Ureter (tissue), 1 donor: ENCODE results near the gene CRYBG3. TPM values are rescaled to one million over a fixed set of nuclear protein-coding genes. Genes with fewer than 3 reads are reported as not detected.

Experiments
- DNase-seq: peaks from one replicate; pipeline ENCODE4 v3.0.0-alpha.2; 2020; ENCODE audit warnings: low spot score
- total RNA-seq: library from RNA; stranded (reverse); gene quantifications from one replicate; pipeline ENCODE4 v1.2.4, GENCODE V29; 2023
- donor health status: DM: yes; HTN: yes; CAD: no.

CRYBG3 gene
- total RNA-seq, 1 donor from 2014 or later, result 37.7 TPM

GRCh38 chr3:97971679-97972567, 150.1 kb downstream of the CRYBG3 start, which contains the start of gene RIOX2:
Gene RIOX2, minus strand, starts transcription at chr3:97972431. Its CDS starts 4,838 bp downstream, at chr3:97967593.
- DNase-seq, result peak; percentile 79

GRCh38 chr3:97972976-97973375, 151.2 kb downstream of the CRYBG3 start:
- no peak for DNase-seq

DNA sequence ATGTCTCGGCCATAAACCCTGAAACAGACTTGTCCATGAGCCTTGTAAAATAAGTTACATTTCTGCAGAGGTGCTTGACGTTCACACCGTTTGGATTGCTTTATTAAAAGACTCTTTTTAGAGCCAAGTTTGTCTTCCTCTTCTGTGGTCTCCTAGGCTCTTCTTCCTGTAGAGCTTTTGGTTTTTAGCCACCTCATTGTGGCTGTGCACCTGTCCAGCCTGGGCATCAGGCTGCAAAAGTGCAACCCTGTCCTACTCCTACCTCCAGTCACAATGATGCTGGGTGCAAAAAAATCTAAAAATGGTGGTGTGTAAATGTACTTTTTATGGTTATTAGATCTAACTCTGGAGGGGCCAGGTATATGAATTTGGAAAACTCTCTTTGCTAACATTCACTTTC, 153.2 kb downstream of the CRYBG3 start:
- no peak for DNase-seq

DNA sequence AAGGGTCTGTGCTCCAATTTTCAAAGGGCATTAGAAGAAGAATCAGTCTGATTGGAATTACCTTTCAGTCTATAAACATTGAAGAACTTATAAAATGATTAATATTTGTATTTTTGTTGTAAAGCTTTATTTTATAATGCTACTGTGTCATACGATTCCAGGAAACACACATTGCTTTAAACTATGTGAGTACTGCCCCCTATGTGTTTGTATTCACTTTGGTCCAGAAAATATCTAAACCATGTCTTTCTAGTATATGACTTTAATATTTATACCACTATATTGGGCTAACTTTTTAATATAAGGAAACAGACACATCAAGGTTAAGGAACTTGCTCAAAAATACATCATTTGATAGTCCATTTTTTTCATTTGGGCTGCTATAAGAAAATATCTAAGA, 153.7 kb downstream of the CRYBG3 start:
- no peak for DNase-seq

GRCh38 chr3:97979610-97980009, 157.8 kb downstream of the CRYBG3 start:
- DNase-seq, result no peak

DNA sequence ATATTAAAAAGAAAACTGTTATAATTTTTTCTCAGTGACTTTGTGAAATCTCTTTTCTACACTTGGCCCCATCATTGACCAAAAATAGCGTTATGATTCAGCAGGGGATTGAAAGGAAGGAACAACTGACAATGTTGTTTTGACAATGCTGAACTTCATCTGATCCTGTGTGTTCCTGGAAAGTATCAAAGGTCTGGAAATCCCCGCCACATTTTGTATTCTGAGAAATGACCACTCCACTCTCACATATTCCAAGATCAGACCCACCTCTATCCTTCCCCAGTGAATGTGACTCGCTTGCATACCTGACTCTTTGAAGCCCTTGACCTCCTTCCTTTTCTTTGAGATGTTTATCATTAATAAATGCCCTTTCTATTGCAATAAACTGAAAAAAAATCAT, 160.1 kb downstream of the CRYBG3 start:
- DNase-seq, result no peak

DNA sequence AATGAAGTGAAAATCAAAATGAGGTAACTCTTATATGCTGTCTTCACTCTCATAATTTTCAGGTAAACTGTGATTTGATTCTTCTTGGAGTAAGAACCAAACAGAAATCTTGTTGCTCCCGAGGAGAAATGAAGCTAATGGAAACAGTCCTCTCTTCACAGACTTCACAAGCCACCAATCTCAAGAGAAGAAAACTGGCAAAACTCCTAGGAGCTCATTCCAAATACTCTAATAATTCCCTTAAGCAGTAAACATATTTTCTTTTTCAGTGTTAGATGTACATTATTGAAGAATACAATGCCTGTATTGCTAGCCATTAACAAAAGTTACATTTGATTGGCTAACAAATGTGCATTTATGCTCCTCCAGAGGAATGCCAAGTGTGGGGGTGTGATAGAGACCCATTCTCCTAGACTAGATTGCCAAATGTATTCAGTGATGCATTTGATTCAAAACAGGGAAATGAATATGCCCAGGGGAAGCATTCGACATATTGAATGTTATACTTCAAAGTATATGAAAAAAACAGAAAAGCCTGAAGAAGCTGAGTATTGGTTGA, 162.2 kb downstream of the CRYBG3 start:
- DNase-seq, result no peak

DNA sequence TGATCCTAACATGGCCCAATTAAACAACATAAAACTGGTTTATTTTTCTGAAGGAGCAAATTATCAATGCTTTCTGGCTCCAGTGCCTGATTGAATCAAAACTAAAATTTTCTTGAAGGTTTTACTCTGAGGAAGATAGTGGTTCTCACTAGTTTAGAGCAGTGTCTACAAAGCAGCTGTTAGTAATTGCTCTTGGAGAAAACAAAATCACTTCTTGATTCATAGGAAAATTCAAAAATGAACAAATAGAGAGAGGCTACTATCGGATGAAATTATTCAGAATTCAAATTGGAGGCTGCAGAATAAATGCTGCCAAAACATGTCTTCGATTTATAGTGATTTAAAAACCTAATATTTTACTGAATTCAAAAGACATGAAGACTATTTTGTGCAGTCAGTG, 165.5 kb downstream of the CRYBG3 start:
- no peak for DNase-seq

DNA sequence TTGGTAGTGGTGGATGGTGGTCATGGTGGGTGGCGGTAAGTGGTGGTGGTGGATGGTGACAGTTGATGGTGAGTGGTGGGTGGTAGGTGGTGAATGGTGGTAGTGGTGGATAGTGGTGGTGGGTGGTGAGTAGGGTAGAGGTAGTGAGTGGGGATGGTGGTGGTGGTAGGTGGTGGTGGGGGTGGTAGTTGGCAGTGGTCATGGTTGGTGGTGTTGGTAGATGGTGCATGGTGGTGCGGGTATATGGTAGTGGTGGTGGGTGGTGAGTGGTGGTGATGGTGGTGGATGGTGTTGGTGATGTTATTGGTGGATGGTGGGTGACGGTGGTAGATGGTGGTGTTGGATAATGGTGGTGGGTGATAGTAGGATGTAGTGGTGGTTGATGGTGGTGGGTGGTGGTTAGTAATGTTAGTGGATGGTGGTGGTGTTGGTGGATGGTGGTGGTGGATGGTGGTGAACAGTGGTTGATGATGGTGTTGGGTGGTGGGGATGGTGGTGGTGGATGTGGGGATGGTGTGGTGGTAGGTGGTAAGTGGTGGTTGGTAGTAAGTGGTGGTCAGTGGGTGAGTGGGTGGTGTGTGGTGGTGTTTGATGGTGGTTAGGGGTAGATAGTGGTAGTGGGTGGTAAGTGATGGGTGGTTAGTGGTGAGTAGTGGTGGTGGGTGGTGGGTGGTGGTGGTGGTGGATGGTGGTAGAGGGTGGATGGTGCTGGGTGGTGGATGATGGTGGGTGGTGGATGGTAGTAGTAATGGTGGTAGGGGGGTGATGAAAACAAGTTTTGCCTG, 167.2 kb downstream of the CRYBG3 start:
- DNase-seq, result no peak

DNA sequence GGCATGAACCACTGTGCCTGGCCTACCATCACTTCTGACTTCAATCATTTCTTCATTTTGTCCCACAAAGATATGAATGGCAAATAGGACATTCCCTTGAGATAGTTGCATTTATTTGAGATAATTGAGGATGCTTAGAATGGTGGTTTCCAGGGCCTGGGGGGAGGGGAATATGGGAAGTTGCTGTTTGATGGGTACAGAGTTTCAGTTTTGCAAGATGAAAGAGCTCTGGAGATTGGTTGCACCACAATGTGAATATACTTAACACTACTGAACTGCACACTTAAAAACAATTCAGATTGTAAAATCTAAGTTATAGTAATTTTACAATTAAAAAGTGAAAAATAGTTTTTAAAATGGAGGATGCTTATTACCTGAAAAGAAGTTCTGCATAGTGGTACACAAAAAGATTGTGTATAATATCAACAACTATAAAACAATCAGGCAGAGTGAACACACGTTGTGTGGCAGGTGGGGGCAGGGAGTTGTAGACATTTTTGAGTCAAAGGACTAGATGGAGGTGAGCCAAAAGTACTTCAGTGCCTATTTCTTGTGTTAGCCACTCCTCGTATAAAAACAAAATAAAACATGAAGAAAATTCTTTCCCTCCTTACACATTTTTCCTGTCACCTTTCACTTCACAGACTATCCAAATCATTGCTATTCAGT, 168.9 kb downstream of the CRYBG3 start:
- no peak for DNase-seq

DNA sequence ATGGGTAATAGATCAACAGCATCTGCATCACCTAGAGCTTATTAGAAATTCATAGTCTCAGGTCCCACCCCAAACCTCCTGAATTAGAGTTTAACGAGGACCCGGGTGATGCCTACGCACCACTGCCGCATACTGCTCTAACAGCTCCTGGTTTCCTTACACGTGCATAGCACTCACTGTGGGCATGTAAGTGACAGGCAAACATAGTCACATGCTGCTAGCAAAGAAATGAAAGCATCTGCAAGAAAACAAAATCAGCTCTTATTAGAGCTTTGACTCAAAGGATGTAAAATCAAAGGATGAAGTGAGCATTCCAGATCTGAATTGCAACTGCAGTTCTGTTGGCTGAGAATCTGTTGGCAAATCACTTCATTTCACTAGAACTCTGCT, 169.5 kb downstream of the CRYBG3 start:
- DNase-seq, result no peak

- DNase-seq, result no peak
These were observed 170.8 kb downstream of the CRYBG3 start for GRCh38 chr3:97992547-97993173.

DNA sequence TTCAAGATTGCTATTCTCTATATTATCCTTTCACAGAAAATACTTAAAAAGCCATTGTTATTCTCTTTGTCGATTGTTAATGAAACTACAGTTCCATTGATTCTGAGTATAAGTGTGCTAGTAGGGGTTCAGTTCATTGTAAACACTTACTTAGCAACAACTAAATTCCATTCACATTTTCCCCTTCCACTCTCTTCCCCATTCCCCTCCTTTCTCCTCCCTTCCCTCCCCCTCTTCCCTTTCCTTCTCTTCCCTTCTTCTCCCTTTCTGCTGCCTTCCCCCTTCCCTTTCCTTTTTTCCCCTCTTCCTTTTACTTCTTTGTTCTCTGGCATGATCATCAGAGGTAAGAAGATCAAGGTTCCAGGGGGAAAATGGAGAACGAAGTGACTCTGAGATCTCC, 171.7 kb downstream of the CRYBG3 start:
- no peak for DNase-seq

DNA sequence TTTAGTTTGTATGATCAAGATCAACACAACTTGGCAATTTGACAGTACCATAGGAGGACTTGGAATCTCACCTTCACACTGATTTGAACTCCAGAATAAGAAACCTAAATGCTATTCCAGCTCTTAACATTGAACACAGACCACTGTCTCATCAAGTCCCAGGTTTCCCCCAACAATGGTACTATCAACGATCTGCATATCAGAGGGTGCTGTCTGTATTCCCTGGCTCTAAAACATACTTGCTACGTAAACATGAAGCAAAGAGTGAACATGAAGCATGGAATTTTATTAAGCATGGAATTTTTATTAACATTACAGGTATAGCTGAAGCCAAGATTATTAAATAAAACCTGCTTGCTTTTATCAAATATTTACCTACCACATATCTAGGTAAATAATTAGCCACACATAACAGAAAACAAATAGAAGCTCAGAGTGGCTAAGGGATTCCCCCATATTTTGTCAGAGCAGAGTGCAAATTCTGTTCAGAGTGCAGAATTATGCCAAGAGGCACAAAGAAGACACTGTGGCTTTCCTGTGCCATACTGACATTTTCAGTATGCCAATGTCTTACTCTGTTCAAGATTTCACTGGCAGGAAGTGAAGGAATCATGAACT, 172.6 kb downstream of the CRYBG3 start:
- no peak for DNase-seq

Other genes starting within 250 kb of the CRYBG3 start
- gene ARL6, start 57.3 kb upstream of the CRYBG3 start, total RNA-seq, result 12.3 TPM
- gene RIOX2, start 150.4 kb downstream of the CRYBG3 start, total RNA-seq, result 53.6 TPM
- 0.10 TPM for gene GABRR3, start 213.3 kb downstream of the CRYBG3 start, total RNA-seq